ENCODE data around the gene CNN3. TPM values are rescaled to one million over a fixed set of nuclear protein-coding genes. Genes with fewer than 3 reads are reported as not detected.
"Not testable (repeated sequence)": the region's sequence is repeated elsewhere in the genome, so short reads cannot be mapped to it uniquely, and the experiment has no call there.

The CNN3 gene
- total RNA-seq, 2 experiments from 2014 or later, result 12.8 to 12.9 TPM

DNA sequence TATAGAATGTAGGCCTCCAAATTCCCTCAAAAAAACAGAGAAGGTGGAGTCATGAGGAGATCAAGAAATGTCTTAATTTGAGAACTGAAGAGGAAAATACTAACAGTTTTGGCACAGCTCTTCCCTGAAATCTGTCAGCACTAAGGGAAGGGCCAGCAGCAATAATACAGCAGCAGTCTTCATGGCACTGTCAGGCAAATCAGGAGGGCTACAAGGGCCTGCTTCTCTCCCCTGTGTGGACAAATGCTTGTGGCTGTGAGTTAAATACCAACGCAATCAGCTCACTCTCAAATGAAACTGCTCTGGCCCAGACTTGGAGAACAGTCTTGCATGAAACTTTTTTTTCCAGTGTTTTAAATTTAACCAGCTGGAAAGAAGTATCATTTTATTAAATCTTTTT lies 20.5 kb upstream of the CNN3 start:
- intact Hi-C loops (cut with micrococcal nuclease), result no loop called here
- POLR2A ChIA-PET, result no interaction called here
- DNase-seq (no peak), ATAC-seq (no peak)
- TF ChIP-seq, protein P1, sequence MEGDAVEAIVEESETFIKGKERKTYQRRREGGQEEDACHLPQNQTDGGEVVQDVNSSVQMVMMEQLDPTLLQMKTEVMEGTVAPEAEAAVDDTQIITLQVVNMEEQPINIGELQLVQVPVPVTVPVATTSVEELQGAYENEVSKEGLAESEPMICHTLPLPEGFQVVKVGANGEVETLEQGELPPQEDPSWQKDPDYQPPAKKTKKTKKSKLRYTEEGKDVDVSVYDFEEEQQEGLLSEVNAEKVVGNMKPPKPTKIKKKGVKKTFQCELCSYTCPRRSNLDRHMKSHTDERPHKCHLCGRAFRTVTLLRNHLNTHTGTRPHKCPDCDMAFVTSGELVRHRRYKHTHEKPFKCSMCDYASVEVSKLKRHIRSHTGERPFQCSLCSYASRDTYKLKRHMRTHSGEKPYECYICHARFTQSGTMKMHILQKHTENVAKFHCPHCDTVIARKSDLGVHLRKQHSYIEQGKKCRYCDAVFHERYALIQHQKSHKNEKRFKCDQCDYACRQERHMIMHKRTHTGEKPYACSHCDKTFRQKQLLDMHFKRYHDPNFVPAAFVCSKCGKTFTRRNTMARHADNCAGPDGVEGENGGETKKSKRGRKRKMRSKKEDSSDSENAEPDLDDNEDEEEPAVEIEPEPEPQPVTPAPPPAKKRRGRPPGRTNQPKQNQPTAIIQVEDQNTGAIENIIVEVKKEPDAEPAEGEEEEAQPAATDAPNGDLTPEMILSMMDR (IDR thresholded peaks at IDR 0.05), result no peak
- H3K4me1 Mint-ChIP-seq (ENCODE audit: low read depth), result no peaks in the 10 kb centered on the region
- H3K9me3 Mint-ChIP-seq, result no peaks in the 10 kb centered on the region
- H3K27ac Mint-ChIP-seq, result no peak overlapping the region
- peaks cover 1% of the 10 kb centered on the region for H3K27me3 Mint-ChIP-seq
- CTCF ChIA-PET, result interaction anchor here (0.6 to 1.2 kb wide), 2 partner anchors 20 to 96 kb away, joined by 3 read pairs; no protein-coding TSS in a partner anchor
- no peak overlapping the region for H3K4me3 Mint-ChIP-seq
- H3K36me3 Mint-ChIP-seq (ENCODE audit: low read depth), result no peaks in the 10 kb centered on the region

DNA sequence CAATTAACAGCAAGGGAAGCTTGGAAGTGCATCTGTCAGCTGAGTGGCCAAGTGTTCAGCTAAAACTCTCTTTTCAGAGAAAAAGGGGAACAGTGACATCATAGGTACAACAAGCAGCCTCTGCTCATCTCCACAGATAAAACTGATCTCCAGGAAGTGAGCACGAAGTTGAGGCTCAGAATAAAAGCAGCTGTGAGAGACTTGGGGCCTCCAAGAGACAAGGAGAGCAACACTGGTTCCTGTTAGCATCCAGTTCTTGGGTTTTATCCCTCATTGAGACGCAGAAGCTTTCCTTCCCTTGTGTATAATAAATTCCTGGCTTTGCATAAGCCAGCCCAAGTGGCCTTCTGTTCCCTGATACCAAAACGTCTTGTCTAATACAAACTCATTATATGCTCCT lies 20.0 kb upstream of the CNN3 start:
- Mint-ChIP-seq H3K9me3 (no peaks in the 10 kb centered on the region), H3K36me3 (ENCODE audit: low read depth) (no peaks in the 10 kb centered on the region), H3K27me3 (peaks cover 1% of the 10 kb centered on the region), H3K4me3 (no peak overlapping the region), H3K4me1 (ENCODE audit: low read depth) (no peaks in the 10 kb centered on the region), H3K27ac (no peak overlapping the region)
- intact Hi-C loops (cut with micrococcal nuclease), result no loop called here
- ChIA-PET CTCF (interaction anchor here (0.6 to 1.2 kb wide), 2 partner anchors 19 to 96 kb away, joined by 3 read pairs; no protein-coding TSS in a partner anchor), POLR2A (no interaction called here)
- TF ChIP-seq, protein P1 (IDR thresholded peaks at IDR 0.05), result no peak
- no peak for ATAC-seq
- no peak for DNase-seq

DNA sequence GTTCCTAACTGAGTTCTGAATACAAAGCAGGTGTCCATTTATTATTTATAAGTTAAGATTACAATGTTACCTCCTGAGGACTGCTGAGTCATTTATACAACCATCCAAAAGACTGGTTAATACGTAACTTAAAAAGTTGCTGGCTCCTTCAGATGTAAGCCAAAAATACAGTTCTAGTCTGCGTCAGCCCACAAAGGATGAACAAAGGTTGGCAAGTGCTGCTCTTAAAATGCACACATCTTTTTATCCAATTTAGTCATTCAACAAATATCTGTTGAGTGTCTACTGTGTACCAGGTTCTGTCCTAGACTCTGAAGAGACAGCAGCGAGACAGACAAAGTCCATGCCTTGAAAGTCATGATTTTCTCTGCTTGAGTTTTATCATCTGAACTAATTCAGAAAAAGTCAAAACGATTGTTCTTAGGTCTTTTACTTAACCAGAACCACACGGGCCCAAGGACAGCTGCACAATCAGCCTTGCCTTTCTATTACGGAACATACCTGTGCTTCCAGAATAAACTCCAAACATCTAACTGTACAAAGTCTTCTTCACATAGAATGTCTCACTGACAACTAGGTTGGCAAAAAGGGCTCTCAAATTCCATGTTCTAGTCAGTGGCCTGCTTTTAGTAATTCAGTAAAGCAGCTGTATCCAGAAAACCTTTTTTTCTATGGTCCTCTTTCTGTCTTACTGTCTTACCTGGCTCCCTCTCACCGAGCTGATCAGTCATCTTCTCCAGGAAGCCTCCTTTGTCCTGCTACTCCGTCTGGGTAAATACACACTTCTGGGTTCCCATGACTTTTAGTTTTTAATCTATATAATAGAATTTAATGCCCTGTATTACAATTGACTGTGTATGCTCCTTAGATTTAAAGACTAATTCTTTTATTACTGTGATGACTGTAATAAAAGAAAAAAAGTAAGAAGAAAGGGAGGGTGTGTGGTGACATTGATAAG lies 15.5 kb upstream of the CNN3 start:
- Mint-ChIP-seq H3K4me3 (no peak overlapping the region), H3K9me3 (no peaks in the 10 kb centered on the region), H3K4me1 (ENCODE audit: low read depth) (no peaks in the 10 kb centered on the region), H3K36me3 (ENCODE audit: low read depth) (peaks cover 2% of the 10 kb centered on the region), H3K27me3 (peaks cover 4% of the 10 kb centered on the region), H3K27ac (no peak overlapping the region)
- intact Hi-C loops (cut with micrococcal nuclease), result no loop called here
- TF ChIP-seq, protein P1 (IDR thresholded peaks at IDR 0.05), result no peak
- POLR2A ChIA-PET, result no interaction called here
- ATAC-seq (no peak), DNase-seq (no peak)
- CTCF ChIA-PET, result no interaction called here

DNA sequence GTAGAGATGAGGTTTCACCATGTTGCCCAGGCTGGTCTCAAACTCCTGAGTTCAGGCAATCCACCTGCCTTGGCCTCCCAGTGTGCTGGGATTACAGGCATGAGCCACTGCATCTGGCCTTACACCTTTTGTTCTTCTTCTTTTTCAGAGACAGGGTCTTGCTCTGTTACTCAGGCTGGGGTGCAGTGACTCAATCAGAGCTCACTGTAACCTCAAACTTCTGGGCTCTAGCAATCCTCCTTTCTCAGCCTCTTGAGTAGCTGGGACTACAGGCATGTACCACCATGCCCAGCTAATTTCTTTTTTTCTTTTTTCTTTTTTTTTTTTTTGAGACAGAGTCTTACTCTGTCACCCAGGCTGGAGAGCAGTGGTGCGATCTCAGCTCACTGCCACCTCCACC lies 14.6 kb upstream of the CNN3 start:
- H3K9me3 Mint-ChIP-seq, H3K4me3 Mint-ChIP-seq: not testable (repeated sequence)

DNA sequence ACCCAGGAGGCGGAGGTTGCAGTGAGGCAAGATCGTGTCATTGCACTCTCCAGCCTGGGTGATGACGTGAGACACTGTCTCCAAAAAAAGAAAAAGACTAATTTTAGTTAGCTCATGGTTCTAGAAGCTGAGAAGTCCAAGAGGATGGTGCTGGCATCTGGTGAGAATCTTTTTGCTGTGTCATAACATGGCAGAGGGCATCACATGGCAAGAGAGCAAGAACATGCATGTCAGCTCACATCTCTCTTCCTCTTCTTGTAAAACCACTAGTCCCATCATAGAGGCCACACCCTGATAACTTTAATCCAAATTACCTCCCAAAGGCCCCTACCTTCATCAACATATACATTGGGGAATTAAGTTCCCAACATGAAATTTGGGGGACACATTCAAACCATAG lies 13.8 kb upstream of the CNN3 start:
- Mint-ChIP-seq H3K9me3 (no peaks in the 10 kb centered on the region), H3K4me1 (ENCODE audit: low read depth) (no peaks in the 10 kb centered on the region), H3K27me3 (peaks cover 4% of the 10 kb centered on the region), H3K27ac (no peak overlapping the region), H3K4me3 (no peak overlapping the region), H3K36me3 (ENCODE audit: low read depth) (peaks cover 2% of the 10 kb centered on the region)
- TF ChIP-seq, protein P1 (IDR thresholded peaks at IDR 0.05), result no peak
- DNase-seq (no peak), ATAC-seq (no peak)
- ChIA-PET CTCF (interaction anchor here (2.8 kb wide), 1 partner anchor 86 kb away, joined by 8 read pairs; no protein-coding TSS in a partner anchor), POLR2A (no interaction called here)
- intact Hi-C loops (cut with micrococcal nuclease), result no loop called here

More for the DNA sequence above, 14.6 kb upstream of the CNN3 start:
- CTCF ChIA-PET; H3K27me3 Mint-ChIP-seq; POLR2A ChIA-PET; H3K27ac Mint-ChIP-seq; intact Hi-C loops (cut with micrococcal nuclease); H3K36me3 Mint-ChIP-seq (ENCODE audit: low read depth); ATAC-seq; H3K4me1 Mint-ChIP-seq (ENCODE audit: low read depth); DNase-seq: not testable (repeated sequence)

Data from activated CD8-positive, alpha-beta T cell treated with anti-CD3 and anti-CD28 coated beads for 36 hours (primary cell).